GM21447 (cell line): Measurements from ENCODE around the gene SDK1.

ENCODE experiments used
- ATAC-seq: cut with Tn5 transposase; IDR thresholded peaks from one replicate; pipeline ENCODE4 v1.9.1; 2021; ENCODE audit not compliant: unreplicated experiment

The SDK1 gene

DNA sequence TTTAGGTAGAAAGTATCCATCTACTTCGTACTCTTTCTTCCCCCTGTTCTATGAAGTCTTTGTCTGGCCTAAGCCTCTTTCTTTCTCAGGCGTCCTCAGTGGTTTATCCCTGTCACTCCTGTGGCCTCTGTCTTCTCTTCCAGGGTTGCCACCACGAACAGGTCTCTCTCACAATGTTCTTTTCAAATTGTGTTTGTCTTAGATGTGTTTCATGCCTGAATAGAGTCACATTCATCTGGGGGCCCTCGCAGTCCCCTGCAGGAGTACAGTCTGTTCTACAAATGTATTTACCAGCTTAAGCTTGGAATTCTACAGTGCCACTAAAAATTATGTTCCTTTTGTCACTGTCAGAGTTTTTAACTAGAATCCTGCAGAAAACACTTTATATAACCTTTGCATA, 700.7 kb downstream of the SDK1 start:
- ATAC-seq = no peak

DNA sequence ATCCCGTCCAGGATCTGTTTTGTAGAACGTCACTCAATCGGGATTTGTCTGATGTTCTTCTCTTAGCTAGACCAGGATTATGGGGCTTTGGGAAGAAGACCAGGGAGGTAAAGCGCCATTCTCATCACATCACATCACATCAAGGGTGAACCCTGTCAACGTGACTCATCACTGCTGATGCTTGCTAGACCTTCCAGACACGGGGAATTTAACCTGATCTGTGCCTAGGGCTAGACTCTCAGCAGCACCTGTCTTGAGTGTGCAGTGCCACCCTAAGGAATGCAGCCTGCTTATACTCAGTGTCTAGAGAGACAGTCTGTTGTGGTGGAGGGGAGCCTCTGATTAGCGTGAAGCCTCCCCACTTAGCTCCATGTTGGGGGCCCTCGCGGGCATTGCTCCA, 702.5 kb downstream of the SDK1 start:
- ATAC-seq = no peak

DNA sequence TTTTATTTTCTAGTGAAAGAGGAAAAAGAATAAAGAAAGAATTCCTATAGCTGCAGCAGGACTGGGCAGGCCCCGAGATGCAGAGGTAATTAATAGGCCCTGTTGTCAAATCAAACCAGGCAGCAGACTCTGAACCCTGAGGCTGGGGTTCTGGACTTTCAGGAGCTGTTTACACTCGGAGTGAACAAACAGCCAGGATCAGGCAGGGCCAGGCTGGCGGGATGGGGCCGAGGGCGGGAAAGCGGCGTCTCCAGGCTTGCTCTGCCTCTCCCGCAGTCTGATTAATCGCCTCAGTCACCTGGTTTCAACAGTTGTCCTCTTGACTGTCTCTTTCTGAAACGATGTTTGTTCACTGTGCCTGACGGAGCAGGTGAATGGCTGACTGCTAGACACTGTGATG, 705.6 kb downstream of the SDK1 start:
- ATAC-seq = no peak

DNA sequence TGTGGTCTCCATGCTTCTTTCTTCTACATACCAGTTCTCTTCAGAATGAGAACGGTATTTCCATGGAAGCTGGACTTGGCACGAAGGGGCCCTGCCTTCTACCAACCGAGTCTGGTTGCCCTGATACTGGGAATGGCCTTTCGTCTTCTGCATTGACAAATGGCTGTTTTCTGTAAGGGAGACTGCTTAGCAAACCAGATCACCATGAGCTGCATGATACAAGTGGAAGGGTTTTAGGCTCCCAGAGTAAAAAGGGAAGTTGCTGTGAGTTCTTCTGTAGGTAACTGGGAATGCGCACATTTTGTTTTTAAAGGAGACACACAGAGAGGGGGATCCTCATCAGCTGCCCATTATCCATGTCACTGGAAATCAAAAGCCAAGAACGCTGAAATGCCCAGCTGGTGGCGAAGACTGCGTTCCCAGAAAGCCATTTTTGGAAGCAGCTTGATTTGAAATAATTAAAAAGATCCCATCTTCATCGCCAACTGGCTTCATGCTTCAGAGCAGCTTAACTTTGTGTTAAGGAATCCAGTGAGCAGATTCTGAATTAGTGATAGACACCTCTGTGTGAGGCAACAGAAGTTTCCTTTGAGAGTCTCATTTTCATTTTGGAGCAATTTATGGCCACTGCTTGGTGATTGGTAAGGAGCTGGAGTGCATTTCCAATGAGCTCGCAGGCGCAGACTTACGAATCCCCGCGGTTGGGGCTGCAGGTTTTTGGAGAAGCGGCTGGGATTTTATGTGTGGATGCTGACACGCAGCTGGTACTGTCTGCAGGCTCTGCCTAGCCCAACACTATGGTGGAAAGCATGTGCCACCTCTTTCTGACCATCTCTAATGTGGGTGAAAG, 708.4 kb downstream of the SDK1 start:
- no peak for ATAC-seq

DNA sequence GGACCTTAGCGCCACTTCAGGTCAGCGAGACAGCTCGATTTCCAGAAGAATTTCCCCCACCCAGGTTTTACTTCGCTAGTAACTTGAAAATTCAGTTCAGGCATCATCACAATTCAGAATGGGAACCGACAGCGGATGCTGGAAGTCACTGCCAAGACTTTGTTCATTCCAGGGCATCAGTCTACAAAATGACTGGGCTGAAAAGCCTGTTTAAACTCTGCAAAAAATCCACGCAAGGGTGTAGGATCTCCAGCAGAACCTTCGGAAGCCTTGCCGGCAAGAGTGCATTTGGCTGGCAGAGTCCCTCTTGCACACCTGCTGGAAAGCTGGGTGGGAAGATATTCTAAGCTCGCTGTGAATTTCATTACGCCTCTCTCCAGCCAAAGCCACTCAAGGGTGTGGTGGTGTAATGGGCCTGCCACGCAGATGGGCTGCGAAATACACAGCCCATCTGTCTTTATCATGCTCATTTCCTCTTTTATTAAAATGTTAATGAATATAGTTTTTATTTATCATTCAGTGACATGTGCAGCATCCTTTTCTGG, 709.1 kb downstream of the SDK1 start:
- ATAC-seq = no peak

DNA sequence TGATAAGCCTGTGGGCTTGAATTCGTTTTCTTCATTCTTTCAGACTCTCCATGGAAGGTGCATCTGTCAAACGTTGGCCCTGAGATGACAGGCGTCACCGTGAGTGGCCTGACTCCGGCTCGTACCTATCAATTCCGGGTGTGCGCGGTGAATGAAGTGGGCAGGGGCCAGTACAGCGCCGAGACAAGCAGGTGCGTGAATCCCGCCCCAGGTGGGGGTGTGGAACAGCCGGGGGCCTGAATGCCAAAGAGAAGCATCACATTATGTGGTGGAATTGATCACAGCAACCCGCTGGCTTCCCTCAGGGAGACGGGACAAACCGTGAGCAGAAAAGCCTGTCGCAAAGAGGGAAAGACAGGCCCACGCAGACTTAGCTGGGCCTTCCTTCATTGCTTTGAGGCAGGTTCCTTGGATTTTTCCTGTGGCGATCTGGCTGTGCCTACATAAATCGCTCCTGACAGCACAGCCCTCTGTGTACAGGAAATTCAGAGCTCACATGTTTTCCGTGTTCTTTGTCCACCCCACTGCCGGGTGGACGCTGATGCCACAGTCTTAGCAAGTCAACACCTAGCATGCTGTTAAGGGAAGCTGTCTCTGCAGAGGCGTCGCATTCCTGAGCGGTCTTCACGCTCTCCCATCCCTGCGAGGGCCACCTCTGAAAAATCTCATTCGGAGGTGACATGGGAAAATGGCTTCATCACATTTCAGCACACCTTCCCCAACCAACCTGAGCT, 710.0 kb downstream of the SDK1 start:
- ATAC-seq = no peak

DNA sequence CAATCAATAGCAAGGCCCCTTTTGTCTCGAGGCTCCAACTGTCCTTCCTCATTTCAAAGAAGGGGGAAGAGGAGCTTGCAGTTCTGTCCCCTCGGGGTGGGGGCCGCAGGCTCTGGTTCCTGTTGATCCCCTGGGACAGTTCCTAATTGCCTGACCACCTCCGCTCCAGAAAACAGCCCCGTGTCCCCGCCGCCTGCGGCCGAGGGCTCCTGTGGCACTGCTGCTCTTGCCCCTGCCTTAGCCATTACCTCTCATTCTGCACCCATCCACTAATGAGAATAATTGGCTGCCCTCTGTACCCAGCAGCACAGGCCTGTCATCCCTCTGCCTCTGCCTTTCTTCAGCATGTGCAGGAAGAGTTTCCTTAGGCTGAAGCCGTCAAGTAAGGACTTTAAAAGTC, 712.7 kb downstream of the SDK1 start:
- ATAC-seq = no peak

DNA sequence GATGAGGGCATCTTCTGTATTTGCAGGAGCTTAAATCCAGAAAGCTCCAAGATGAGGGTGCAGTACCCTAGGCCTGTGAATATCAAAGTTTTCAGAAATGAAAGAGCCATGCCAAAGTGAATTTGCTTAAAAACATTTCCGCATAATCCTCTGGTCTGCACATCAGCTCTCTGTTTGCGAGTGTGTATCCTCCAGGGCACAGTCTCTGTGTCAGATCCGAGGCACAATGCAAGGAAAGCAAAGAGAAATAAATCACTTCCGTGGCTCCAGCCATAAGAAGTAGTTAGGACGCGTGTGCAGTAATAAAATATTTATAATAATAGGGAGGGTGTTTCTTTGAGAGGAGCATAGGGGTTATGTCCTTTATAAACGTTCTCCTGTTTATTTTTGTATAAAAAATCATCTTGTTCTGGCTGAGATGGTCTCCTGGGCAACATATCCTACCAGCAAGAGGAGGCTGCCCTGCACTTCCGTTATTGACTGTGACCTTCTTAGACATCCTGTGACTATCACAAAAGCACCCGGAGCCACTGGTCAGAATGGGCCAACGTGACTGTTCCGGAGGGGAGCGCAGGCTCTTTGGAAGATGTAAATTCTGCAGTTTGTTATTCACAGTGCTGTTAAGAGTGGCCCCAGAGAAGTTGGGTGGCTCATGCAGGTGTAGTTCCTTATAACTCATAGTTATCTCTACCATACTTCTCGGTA, 713.4 kb downstream of the SDK1 start:
- ATAC-seq = no peak

DNA sequence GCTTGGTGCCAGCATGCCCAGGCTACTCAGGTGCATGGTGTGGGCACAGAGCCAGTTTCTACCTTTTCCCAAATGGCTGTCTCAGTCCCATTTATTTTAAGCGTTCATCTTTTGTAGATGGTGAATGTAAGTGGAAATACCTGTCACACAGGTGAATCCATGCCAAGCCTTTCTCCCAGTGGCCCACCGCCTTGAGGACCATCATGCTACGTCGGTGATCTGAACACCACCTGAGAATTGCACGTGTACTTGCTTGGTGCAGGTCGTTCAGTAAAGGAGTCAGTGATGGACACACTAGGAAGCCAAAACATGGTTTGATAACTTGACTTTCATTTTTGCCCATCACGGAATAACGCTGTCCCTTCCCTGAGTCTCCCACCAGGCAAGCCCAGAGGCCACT, 714.3 kb downstream of the SDK1 start:
- no peak for ATAC-seq

DNA sequence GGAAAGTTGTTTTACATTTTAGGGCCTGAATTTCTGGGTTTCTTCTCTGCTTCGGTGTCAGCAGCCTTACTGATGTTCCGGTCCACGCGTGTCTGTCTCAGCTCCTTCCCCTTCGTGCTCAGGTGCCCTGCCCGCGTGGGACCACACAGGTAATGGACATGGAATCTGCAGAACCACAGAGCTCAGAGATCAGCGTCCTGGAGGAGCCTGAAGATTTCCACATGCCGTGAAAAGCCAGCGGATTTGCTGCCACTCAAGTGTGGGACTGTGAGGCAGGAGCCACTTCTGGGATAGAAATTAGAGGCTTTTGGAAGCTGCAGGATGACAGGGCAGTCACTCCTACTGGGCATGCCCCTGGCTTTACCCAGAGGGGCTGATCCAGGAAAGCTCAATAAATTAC, 714.9 kb downstream of the SDK1 start:
- ATAC-seq = no peak

DNA sequence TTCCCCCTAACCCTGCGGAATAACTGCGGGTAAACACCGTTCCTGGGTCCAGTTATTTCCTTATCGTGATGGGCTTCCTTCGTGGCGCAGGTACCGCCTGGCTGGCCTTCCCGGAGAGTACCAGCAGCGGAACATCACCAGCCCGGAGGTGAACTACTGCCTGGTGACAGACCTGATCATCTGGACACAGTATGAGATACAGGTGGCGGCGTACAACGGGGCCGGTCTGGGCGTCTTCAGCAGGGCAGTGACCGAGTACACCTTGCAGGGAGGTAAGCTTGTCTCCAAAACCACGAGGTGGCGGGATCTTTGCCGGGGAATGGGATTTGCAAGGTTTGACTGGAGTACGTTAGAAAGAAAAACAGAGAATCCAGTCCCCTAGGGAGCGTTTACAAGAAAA, 716.0 kb downstream of the SDK1 start:
- ATAC-seq = no peak

DNA sequence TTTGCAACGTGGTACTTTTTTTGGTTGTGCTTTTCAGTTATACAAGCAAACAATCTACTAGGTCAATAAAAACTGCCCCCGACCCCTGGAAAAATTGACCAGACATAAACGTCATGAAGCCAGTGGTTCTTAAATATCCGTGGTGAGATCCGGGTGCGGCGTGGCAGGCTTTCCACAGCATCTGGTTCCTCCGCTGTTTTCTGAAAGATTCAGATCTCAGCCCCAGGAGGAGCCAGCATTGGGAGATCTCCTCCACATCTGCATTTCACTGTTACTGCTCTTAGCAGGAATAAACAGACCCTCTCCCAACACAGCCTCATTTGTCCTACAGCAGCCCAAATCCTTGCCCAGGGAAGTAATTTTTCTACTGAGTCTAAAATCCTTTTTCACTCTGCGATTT, 716.7 kb downstream of the SDK1 start:
- no peak for ATAC-seq

DNA sequence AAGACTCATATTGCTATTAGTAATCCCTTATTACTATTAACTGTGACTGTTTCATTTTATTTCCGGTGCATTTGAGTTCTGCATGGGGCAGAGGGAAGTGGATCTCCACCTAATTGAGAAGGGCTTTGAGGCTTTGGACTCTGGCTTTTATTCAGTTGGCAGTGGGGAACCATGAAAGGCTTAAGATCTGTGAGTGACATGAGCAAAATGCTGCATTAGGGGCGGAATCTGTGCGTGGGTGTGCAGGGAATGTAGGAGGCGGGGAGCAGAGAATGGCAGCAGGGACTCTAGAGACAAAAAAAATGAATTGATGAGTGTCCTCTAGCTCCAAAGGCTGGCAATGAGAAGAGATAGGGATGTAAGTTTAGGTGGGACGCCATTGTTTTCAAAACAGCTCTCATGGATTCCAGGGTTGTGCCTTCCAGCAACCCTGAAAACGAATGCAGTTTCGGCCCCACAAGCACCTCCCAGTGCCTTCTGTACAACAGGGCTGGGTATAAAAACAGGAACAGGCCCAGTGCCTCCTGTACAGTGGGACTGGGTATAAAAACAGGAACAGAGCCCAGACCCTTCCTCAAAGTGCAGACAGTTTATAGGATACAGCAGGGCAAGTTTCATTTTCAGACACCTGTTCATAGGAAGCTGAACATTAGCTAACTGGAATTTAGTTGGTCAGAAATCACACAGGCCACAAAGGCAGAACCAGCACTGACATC, 717.7 kb downstream of the SDK1 start:
- no peak for ATAC-seq

DNA sequence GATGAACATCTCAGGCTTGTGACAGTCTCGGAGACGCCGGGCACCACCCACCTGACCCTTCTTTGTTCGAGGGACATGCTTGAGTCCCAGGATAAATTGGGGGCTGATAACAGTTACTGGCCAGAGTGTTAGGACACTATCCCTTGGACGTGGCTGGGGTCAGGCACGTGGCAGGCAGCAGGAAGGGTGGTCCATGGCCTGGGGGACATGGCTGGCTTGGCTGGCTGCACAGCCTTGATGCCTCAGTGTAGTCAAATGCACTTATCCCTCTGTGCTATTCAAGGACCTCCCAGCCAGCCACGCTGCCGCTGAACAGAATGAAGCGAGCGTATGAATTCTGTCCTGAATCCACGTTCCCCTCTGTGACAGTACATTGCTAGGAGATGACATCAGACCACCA, 719.0 kb downstream of the SDK1 start:
- ATAC-seq = no peak

DNA sequence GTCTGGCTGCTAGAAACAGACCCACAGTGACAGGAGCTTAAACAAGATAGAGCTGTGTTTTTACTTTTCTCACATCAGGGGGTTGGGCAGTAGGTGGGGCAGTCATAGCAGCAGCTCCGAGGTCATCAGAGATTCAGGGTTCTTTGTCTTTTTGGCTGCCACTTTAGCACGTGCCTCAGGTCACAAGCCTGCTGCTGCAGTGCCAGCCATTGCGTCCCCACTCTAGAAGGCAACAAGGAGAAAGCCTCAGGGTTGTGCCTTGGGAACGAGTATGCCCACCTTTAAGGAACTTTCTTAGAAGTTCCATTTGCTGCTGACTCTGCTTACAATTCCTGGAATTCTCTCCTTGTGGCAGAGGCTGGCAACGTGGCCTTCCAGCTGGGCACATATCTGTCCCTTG, 720.4 kb downstream of the SDK1 start:
- ATAC-seq = no peak

DNA sequence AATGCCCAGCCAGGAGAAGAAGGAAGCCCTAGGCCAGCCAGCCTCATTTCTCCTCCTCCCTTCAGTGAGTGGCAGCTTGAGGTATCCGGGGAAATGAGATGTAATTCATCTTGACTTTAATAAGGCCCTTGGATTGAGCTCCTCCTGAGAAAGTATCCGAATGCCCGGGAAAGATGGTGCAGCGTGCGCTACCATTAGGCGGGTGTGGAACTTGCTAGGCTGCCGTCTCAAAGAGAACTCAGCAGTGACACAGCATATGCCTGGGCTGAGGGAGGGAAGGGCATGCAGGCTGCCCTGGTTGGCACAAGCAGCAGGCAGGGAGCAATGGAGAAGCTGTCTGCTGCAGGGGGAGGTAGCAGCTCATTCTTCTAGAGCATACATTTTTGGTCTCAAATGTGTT, 721.2 kb downstream of the SDK1 start:
- ATAC-seq = no peak

DNA sequence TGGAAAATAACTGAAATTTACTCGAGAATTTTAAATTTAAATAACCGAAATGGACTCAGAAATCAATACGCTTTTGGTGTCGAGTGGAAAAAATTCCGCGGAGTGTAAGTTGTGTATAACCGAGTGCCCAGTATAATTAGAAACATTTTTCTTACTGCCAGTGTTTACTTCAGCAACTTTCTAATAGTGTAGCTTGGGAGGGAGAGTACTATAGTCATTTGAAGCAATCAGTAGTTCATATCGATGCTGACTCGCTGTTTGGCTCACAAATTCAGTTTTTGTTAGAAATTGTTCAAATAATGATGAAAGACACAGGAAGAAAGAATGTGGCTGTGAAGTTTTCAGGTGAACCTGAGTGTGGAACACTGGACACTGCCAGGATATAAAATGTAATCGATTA, 722.5 kb downstream of the SDK1 start:
- no peak for ATAC-seq

DNA sequence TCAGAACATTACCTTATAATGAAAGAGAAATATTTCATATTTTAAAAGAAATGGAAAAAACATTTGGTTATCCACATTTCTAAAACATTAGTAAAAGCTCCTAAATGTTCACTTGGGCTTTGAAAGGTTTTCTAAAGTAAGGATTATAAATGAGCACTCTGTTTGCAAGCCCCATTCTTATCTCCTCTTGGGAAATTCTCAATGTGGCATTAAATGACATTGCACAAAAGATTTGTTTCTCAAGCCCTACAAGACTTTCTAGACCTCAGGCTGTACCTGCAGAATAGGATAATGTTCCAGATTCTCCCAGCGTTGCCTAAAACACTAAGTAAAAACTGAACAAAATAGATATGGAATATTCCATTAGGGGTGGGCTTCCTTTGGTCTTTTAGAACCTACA, 723.1 kb downstream of the SDK1 start:
- ATAC-seq = no peak

DNA sequence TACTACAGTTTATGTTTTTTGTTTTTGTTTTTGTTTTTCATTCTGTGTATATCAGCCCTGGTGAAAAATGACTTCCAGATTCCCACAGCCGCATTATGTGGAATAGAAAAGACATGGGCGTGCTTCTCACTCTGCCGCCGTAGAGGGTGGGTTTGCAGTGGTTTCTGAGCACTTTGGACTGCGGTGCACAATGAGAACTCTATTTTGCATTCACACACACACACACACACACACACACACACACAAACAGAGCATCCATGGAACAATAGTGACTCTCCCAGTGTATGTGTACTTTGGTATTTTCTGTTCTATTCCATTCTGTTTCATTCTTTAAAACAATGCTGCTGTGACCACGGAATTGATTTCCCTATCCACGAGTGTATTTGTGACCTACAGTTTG, 723.8 kb downstream of the SDK1 start:
- no peak for ATAC-seq

DNA sequence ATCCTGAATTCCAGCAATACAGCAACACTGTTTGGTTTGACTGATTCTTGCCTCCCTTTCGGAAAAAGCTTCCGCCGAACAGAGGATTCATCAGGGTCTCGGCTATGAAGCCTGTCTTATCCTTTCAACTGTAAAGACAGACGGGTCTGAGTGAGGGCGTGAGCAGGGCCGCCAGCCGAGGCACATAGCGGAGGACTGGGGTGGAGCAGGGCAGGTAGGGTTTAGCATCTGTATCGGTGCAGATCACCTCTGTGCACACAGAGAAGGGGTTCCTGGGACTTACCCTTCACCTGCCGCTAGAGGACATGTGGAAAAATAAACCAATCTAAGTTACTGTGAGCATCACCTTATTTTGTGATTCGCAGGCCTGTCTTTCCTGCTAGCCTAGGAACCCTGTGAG, 724.2 kb downstream of the SDK1 start:
- ATAC-seq = no peak
